Calu3 (cell line): ENCODE data around the gene OSTC. TPM values are rescaled to one million over a fixed set of nuclear protein-coding genes. Genes with fewer than 3 reads are reported as not detected.

Experiments
- BruUV-seq: library from RNA; stranded (reverse); fragments of 400-500 nt; replicated peaks from 2 replicates; lab custom pipeline; 2021; lab: Mats Ljungman, UMichigan
- CTCF ChIA-PET: fragments of 300-600 bp; sonication (Branson Sonifier 250); formaldehyde crosslinking; loops from one replicate; lab custom pipeline; 2022; ENCODE audit warnings: antibody characterized with exemption; lab: Charles Lee
- DNase-seq: peaks from one replicate; pipeline ENCODE4 v3.0.0; 2022
- H3K27ac Mint-ChIP-seq: one replicate; pipeline ENCODE4 v1.8.0; 2022; ENCODE audit warnings: mixed read lengths; ENCODE audit not compliant: unreplicated experiment
- H3K27me3 Mint-ChIP-seq: one replicate; pipeline ENCODE4 v1.8.0; 2022; ENCODE audit warnings: mixed read lengths; ENCODE audit not compliant: unreplicated experiment
- H3K36me3 Mint-ChIP-seq: one replicate; pipeline ENCODE4 v1.8.0; 2022; ENCODE audit warnings: mild to moderate bottlenecking, moderate library complexity, mixed read lengths; ENCODE audit not compliant: insufficient read depth, unreplicated experiment
- H3K4me1 Mint-ChIP-seq: one replicate; pipeline ENCODE4 v1.8.0; 2022; ENCODE audit warnings: mild to moderate bottlenecking, low read depth, mixed read lengths; ENCODE audit not compliant: unreplicated experiment
- H3K4me3 Mint-ChIP-seq: one replicate; pipeline ENCODE4 v1.8.0; 2022; ENCODE audit warnings: mild to moderate bottlenecking, low read depth, moderate library complexity, mixed read lengths; ENCODE audit not compliant: unreplicated experiment
- H3K9me3 Mint-ChIP-seq: one replicate; pipeline ENCODE4 v1.8.0; 2022; ENCODE audit warnings: low read depth, mixed read lengths; ENCODE audit not compliant: unreplicated experiment
- intact Hi-C: fragments of 100-400 bp; cut with micrococcal nuclease; formaldehyde crosslinking; loops from one replicate; pipeline ENCODE4 v1.10.0; 2022; ENCODE audit not compliant: unreplicated experiment
- total RNA-seq: library from RNA; stranded (reverse); gene quantifications from 2 replicates; pipeline ENCODE4 v1.2.3, GENCODE V29; 2022
- TF ChIP-seq, protein P1 (sequence below): fragments of 200-600 bp; IDR thresholded peaks from one replicate; pipeline ENCODE4 v1.8.0; 2022; ENCODE audit warnings: antibody characterized with exemption; ENCODE audit not compliant: unreplicated experiment

Gene OSTC
- total RNA-seq, 1 experiment from 2014 or later, result 82.7 TPM

DNA sequence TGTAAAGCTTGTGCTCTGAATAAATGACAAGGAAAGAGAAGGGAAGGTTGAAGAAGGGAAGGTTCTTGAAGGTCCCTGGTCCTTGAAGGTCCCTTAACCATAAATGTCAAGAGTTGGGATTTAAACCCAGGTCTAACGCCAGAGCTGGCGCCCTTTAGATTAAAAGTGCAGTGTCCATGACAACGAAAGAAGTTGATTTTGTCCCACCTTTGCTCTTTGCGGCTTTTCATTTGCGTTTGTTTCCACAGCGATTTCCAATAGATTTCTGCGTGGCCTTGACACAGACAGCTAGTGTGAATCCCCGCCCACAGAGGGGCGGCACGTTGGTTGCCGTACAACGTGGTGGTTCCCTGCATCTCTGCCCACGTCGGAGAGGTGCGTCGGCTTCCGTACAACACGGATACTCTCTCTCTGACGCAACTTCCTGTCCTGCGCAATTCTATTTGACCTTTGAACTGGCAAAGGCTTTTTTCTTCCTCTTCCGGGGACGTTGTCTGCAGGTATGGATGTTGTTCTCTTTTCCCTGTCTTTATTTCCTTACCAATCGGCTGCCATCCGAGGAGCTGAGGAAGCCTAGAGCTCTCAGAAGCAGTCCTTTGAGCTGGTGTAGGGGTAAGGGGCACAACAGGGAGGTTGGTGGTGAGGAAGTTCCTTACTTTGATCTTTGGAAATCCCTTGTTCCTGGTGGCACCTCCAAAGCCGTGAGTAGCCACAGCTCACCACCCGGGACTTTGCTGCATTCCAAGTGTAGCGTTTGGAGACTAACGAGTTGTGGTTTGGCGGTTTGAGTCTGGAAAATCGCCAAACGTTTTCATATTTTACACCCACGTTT, 30.1 kb upstream of the OSTC start, which contains the start of gene RPL34:
TSS of gene RPL34 (plus strand) at position 476 of the 832 bp plus-strand sequence. CDS start 1,384 bp downstream, outside the sequence.
- H3K4me1 Mint-ChIP-seq, result peaks cover 27% of the 10 kb centered on the region
- peaks cover 53% of the 10 kb centered on the region for H3K36me3 Mint-ChIP-seq
- CTCF ChIA-PET, result no interaction called here
- no peaks in the 10 kb centered on the region for H3K27me3 Mint-ChIP-seq
- BruUV-seq, result no TSS peak
- peaks cover 2% of the 10 kb centered on the region for H3K9me3 Mint-ChIP-seq
- peak; percentile 87 for DNase-seq
- H3K4me3 Mint-ChIP-seq, result peak within 1 kb of the TSS; percentile 85
- intact Hi-C loops, result no loop called here
- TF ChIP-seq, protein P1, sequence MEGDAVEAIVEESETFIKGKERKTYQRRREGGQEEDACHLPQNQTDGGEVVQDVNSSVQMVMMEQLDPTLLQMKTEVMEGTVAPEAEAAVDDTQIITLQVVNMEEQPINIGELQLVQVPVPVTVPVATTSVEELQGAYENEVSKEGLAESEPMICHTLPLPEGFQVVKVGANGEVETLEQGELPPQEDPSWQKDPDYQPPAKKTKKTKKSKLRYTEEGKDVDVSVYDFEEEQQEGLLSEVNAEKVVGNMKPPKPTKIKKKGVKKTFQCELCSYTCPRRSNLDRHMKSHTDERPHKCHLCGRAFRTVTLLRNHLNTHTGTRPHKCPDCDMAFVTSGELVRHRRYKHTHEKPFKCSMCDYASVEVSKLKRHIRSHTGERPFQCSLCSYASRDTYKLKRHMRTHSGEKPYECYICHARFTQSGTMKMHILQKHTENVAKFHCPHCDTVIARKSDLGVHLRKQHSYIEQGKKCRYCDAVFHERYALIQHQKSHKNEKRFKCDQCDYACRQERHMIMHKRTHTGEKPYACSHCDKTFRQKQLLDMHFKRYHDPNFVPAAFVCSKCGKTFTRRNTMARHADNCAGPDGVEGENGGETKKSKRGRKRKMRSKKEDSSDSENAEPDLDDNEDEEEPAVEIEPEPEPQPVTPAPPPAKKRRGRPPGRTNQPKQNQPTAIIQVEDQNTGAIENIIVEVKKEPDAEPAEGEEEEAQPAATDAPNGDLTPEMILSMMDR, result no peak
- H3K27ac Mint-ChIP-seq, result peak within 1 kb of the TSS; percentile 98

- TSS peak; percentile 66 for BruUV-seq
- CTCF ChIA-PET, result no interaction called here
- DNase-seq, result no peak
- intact Hi-C loops, result no loop called here
- Mint-ChIP-seq H3K4me1 (peaks cover 27% of the 10 kb centered on the region), H3K4me3 (peak overlapping the region; percentile 85), H3K27me3 (no peaks in the 10 kb centered on the region), H3K27ac (peak overlapping the region; percentile 98), H3K9me3 (no peaks in the 10 kb centered on the region), H3K36me3 (peaks cover 59% of the 10 kb centered on the region)
- TF ChIP-seq, protein P1, result no peak
Observed at GRCh38 chr4:108620933-108621905, 29.2 kb upstream of the OSTC start.

- intact Hi-C loops, result no loop called here
Observed at GRCh38 chr4:108622022-108622421, 28.4 kb upstream of the OSTC start.

DNA sequence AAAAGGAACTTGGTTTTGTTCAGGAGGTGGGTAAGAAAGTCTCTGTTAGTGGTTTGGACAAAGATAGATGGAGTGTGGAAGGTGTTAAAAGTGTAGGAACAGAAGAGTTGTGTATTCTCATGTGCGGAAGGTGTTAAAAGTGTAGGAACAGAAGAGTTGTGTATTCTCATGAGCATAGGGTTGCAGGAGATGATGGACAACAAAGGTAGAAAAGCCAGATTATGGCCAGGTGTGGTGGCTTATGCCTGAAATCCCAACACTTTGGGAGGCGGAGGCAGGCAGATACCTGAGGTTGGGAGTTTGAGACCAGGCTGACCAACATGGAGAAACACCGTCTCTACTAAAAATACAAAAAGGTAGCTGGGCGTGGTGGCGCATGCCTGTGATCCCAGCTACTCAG, 27.6 kb upstream of the OSTC start:
- H3K4me1 Mint-ChIP-seq, result peaks cover 27% of the 10 kb centered on the region
- H3K36me3 Mint-ChIP-seq, result peaks cover 73% of the 10 kb centered on the region
- H3K27me3 Mint-ChIP-seq, result no peaks in the 10 kb centered on the region
- H3K27ac Mint-ChIP-seq, result peak overlapping the region; percentile 78
- H3K9me3 Mint-ChIP-seq, result no peaks in the 10 kb centered on the region
- CTCF ChIA-PET, result no interaction called here
- H3K4me3 Mint-ChIP-seq, result peak overlapping the region; percentile 58
- no TSS peak for BruUV-seq
- TF ChIP-seq, protein P1, result no peak
- DNase-seq, result no peak
- intact Hi-C loops, result no loop called here

More at GRCh38 chr4:108622022-108622421, 28.4 kb upstream of the OSTC start:
- BruUV-seq, result no TSS peak
- peaks cover 66% of the 10 kb centered on the region for H3K36me3 Mint-ChIP-seq
- TF ChIP-seq, protein P1, result no peak
- peaks cover 27% of the 10 kb centered on the region for H3K4me1 Mint-ChIP-seq
- CTCF ChIA-PET, result no interaction called here
- peak overlapping the region; percentile 85 for H3K4me3 Mint-ChIP-seq
- H3K27ac Mint-ChIP-seq, result no peak overlapping the region
- DNase-seq, result no peak
- no peaks in the 10 kb centered on the region for H3K27me3 Mint-ChIP-seq
- no peaks in the 10 kb centered on the region for H3K9me3 Mint-ChIP-seq
